GM19452 (cell line): Measurements from ENCODE around the gene RBMS1.
A peak's percentile ranks its signal among the peaks of the same experiment; 100 is the strongest.
"Not testable (repeated sequence)": the region's sequence is repeated elsewhere in the genome, so short reads cannot be mapped to it uniquely, and the experiment has no call there.

Source experiments
- ATAC-seq: cut with Tn5 transposase; IDR thresholded peaks from one replicate; pipeline ENCODE4 v1.9.1; 2021; ENCODE audit not compliant: unreplicated experiment

RBMS1 gene

GRCh38 chr2:160437273-160437672 is 56.3 kb downstream of the RBMS1 start:
- ATAC-seq: no peak

- ATAC-seq: no peak
Measured at GRCh38 chr2:160434254-160434948, 59.2 kb downstream of the RBMS1 start.

GRCh38 chr2:160433466-160434140 is 60.0 kb downstream of the RBMS1 start:
- no peak for ATAC-seq

- no peak for ATAC-seq
Measured at GRCh38 chr2:160432633-160433032, 61.0 kb downstream of the RBMS1 start.

GRCh38 chr2:160431441-160431840 is 62.2 kb downstream of the RBMS1 start:
- ATAC-seq: no peak

- ATAC-seq: no peak
Measured at GRCh38 chr2:160430001-160430344, 63.6 kb downstream of the RBMS1 start.

GRCh38 chr2:160429248-160430000 is 64.2 kb downstream of the RBMS1 start:
- no peak for ATAC-seq

GRCh38 chr2:160428405-160428763 is 65.2 kb downstream of the RBMS1 start:
- no peak for ATAC-seq

GRCh38 chr2:160427629-160428404 is 65.8 kb downstream of the RBMS1 start:
- ATAC-seq: peak; percentile 67

GRCh38 chr2:160426604-160427003 is 67.0 kb downstream of the RBMS1 start:
- ATAC-seq: no peak

- ATAC-seq: no peak
Measured at GRCh38 chr2:160425434-160426151, 68.0 kb downstream of the RBMS1 start.

- no peak for ATAC-seq
Measured at GRCh38 chr2:160423126-160423525, 70.5 kb downstream of the RBMS1 start.

- ATAC-seq: not testable (repeated sequence)
Measured at GRCh38 chr2:160421646-160422501, 71.7 kb downstream of the RBMS1 start.

GRCh38 chr2:160420711-160421110 is 72.9 kb downstream of the RBMS1 start:
- no peak for ATAC-seq

GRCh38 chr2:160419776-160420505 is 73.7 kb downstream of the RBMS1 start:
- ATAC-seq: no peak

GRCh38 chr2:160418853-160419252 is 74.8 kb downstream of the RBMS1 start:
- no peak for ATAC-seq

GRCh38 chr2:160418398-160418765 is 75.2 kb downstream of the RBMS1 start:
- no peak for ATAC-seq

- no peak for ATAC-seq
Measured at GRCh38 chr2:160417745-160418397, 75.7 kb downstream of the RBMS1 start.

- no peak for ATAC-seq
Measured at GRCh38 chr2:160415991-160416390, 77.6 kb downstream of the RBMS1 start.
